ENCODE data around the gene SMG1.
A peak's percentile ranks its signal among the peaks of the same experiment; 100 is the strongest.
"Not testable (repeated sequence)": the region's sequence is repeated elsewhere in the genome, so short reads cannot be mapped to it uniquely, and the experiment has no call there.

SMG1 gene

GRCh38 chr16:18800293-18800692 lies 125.9 kb downstream of the SMG1 start:
- no peak for DNase-seq (ENCODE audit: low read depth in 2 of 2)

GRCh38 chr16:18799500-18799899 lies 126.7 kb downstream of the SMG1 start:
- DNase-seq (ENCODE audit: low read depth in 2 of 2), result no peak

DNA sequence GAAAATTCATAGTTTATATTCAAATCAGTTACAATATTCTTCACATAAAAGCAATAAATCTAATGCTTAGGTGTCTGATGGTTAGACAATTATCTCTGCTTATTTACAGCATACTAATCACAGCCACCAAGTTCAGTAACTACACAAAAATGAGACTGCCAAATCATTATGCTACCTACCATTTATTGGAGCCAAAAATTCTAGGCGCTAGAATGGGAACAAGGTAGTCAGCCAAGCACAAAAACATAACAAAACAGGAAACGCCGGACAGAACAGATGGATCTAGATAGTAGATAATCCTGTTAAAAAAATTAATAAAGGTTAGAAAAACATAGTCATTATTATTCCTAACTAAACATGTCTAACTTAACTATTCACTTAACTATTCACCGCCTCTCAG lies 128.5 kb downstream of the SMG1 start:
- no peak for DNase-seq (ENCODE audit: low read depth in 2 of 2)

GRCh38 chr16:18796377-18796776 lies 129.8 kb downstream of the SMG1 start:
- DNase-seq (ENCODE audit: low read depth in 2 of 2), result no peak

DNA sequence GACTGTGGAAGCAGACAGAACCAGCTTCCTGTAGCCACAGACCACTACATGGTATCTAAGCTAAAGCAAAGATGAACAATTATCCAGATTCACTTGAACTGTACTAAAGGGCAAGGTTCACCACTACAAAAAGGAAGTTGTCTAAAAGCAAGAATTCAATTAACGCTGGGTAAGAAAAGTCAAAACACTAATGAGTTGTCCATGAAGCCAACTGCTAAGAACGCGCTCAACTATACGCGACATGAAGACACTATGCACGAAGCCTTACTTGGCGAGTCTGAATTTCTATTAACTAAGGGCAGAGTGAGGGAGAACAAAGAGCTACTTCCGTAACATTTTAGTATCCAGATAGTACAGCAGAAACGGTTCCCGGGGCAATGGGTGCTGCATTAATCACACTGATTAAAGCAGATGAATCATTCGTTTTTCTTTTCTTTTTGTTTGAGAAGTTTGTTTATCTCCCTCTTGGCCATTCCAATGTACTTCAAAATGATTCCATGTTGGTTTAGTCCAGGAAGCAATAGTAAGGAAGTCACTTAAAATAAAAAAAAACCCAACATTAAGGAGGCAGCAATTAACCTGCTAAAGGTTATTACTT lies 133.3 kb downstream of the SMG1 start:
- DNase-seq (ENCODE audit: low read depth in 2 of 2), result no peak

DNA sequence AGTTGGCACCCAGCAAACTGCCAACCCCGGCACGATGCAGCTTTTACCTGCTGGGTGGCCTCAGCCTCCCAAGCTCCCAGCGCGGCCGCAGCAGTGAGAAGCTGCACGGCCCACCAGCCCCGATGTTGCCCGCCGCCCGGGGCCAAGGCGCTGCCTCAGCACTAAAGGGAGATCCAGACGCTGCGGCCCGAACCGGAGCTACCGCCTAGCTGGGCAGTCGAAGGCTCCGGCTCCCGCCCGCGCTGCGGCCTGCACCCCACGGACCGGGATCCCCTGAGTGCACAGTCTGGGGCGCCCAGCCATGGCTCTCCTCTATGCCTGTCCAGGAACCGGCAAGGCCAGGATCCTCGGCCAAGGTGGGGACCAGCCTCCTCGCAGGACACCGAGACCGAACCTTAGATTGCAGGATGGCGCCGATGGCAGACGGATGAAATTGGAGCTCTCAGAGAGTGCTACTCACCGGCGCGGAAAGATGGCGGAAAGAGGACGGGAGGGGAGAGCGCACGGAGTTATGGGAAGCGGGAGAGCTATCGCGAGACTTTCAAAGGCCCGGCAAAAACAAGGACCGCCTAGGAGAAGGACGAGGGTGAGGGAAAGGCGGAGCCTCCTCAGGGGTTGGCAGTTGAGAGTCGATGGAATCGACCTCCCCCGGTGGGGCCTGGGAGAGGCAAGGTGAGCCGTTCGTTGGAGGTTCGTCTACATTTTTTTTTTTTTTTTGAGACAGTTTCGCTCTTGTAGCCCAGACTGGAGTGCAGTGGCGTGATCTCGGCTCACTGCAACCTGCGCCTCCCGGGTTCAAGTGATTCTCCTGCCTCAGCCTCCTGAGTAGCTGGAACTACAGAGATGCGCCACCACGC lies 136.1 kb downstream of the SMG1 start, which contains the start of gene RPS15A:
RPS15A (minus strand) TSS at position 485 of the 857 bp plus-strand sequence. CDS start 1,221 bp downstream, outside the sequence.
- peak; percentile 85 to 86 for DNase-seq (ENCODE audit: low read depth in 2 of 2)

- no peak for DNase-seq (ENCODE audit: low read depth in 2 of 2)
Measured at GRCh38 chr16:18789515-18789849, 136.7 kb downstream of the SMG1 start.

DNA sequence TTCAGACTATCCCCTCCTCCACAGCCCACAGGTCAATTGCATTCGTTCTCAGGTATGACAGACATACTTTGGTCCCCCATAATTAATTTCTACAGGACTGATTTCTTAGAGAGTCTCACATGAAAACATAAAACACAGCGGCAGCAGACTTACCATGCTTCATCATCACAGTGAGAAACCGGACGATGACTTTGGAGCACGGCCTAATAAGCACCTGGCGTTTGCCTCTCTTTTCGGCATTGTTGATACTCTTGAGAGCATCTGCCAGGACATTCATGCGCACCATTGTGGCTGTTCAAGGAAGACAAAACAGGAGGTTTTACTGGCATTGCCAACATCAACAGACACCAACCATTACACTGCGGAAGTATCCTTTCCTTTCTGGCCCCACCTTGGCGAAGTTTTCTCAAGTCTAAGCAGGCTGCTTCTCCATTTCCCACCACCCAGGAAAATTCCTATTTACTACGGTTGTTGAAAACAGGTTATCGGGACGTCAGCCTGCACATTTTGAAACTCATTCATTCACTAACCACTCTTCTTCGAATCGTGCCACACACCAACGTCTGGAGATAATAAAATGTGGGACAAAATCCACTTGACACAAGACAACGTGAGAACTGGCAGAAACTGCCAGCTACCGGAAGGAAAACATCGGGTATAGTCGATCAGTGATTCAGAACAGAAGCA lies 137.2 kb downstream of the SMG1 start:
- DNase-seq (ENCODE audit: low read depth in 2 of 2), result no peak

- no peak for DNase-seq (ENCODE audit: low read depth in 2 of 2)
Measured at GRCh38 chr16:18784917-18785623, 141.1 kb downstream of the SMG1 start.

- no peak for DNase-seq (ENCODE audit: low read depth in 2 of 2)
Measured at GRCh38 chr16:18783430-18784341, 142.5 kb downstream of the SMG1 start.

DNA sequence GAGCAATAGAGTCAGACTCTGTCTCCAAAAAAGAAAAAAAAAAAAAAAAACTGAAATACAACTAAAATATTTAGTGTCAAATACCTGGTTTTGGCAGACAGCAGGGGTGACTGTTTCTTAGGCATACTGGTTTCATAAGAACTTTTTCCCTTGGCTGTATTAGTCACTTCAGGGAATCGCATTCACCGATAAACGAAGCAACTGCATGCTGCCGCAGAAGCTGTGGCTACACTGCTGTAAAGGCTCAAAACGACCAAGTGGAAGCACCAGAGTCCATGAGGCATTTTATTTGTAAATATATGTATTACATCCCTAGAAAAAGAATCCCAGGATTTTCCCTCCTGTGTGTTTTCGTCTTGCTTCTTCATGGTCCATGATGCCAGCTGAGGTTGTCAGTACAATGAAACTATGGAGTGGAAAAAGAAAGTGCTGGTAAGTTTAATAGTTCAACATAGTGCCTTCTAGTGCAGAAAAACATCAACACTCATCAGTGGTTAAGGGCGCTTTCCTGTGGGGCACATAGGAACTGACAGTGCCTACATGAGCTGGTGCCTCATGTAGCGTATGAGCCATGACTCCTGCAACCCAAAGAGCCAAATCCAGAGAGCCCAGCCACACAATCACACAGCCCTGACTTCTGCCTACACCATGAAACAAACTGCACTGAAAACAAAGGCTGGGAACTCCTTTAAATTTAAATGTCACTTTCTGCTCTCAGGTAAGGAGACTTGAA lies 143.3 kb downstream of the SMG1 start:
- DNase-seq (ENCODE audit: low read depth in 2 of 2), result no peak

DNA sequence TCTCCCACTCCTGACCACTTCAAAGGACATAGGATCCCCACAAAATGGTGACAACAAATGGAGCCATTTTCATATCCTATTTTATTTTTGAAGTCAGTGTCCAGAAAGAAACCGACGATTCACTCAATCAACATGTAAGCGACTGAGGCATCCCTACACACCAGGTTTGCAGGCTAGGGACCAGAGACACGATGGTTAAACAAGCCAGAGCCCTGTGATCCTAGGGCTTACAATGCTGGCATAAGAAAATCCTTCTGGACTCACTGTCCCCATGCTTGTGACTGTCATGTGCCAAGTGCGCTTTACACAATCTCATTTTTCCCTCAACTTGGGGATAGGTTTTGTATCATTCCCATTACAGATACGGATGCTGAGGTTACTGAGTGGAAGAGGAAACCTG lies 145.0 kb downstream of the SMG1 start:
- not testable (repeated sequence) for DNase-seq (ENCODE audit: low read depth in 2 of 2)

DNA sequence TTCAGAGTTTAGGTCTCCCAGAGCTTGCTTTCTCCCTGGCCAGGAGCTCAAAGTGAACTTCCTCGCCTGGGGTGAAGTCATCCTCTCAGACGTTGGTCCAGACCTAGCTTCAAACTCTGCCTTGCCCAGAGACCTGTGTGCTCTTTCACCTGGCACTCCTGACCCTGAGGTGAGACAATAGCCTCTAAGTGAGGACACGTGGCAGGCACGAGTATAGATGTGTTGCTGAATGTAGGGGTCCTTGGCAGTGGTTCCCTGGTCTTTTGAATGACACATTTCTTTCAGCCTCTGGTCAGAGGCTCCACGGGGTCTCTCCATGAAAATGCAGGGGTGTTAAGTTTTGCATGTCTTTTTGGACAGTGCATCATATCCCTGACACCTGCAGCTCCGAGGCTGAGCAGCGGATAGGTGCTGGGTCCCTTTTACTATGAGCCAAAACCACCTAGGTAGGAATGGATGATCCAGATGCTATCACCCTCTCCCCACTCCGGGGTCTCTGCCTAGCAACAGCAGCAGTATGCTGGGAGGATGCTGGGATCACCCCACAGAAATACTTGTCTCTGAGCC lies 145.7 kb downstream of the SMG1 start:
- DNase-seq (ENCODE audit: low read depth in 2 of 2), result not testable (repeated sequence)

DNA sequence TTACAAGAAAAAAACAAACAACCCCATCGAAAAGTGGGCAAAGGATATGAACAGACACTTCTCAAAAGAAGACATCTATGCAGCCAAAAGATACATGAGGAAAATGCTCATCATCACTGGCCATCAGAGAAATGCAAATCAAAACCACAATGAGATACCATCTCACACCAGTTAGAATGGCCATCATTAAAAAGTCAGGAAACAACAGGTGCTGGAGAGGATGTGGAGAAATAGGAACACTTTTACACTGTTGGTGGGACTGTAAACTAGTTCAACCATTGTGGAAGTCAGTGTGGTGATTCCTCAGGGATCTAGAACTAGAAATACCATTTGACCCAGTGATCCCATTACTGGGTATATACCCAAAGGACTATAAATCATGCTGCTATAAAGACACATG lies 148.5 kb downstream of the SMG1 start:
- DNase-seq (ENCODE audit: low read depth in 2 of 2), result not testable (repeated sequence)

DNA sequence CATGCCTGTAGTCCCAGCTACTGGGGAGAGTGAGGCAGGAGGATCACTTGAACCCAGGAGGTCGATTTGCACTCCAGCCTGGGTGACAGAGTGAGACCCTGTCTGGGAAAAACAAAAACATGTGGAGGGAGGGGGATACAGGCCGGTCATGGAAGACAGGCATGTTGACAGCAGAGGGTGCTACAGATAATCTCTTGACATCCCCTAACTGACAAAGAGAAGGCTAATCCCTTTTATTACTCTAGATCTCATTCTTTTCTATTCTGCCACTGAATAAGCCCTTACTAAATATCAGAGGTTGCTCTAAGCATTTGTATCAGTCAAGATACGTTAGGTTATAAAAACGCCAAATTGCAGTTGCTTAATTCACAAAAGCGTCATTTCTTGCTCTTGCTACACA lies 149.9 kb downstream of the SMG1 start:
- DNase-seq (ENCODE audit: low read depth in 2 of 2), result not testable (repeated sequence)

GRCh38 chr16:18774651-18775050 lies 151.6 kb downstream of the SMG1 start:
- not testable (repeated sequence) for DNase-seq (ENCODE audit: low read depth in 2 of 2)

GRCh38 chr16:18772171-18772570 lies 154.0 kb downstream of the SMG1 start:
- DNase-seq (ENCODE audit: low read depth in 2 of 2), result not testable (repeated sequence)

- DNase-seq (ENCODE audit: low read depth in 2 of 2), result not testable (repeated sequence)
Measured at GRCh38 chr16:18770336-18770962, 155.8 kb downstream of the SMG1 start.

DNA sequence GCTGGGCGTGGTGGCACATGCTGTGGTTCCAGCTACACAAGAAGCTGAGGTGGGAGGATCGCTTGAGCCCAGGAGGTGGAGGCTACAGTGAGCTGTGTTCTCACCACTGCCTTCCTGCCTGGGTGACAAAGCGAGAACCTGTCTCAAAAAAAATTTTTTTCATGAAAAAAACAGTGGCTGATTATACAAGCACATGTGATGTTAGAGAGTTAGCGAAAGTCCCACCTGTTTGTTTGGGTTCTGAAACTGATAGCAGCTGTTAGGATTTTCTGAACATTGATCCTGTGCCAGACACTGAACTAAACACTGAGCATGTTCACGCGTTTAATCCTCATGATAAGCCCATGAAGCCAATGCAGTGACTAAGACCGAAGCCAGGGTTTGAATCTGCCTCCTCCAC lies 159.0 kb downstream of the SMG1 start:
- DNase-seq (ENCODE audit: low read depth in 2 of 2), result not testable (repeated sequence)
